Neural progenitor cell (in vitro differentiated cells): ENCODE data around the gene PLD4. TPM values are rescaled to one million over a fixed set of nuclear protein-coding genes. Genes with fewer than 3 reads are reported as not detected.
"Not testable (repeated sequence)": the region's sequence is repeated elsewhere in the genome, so short reads cannot be mapped to it uniquely, and the experiment has no call there.

ENCODE experiments used
- DNase-seq: peaks from one replicate; pipeline ENCODE4 v3.0.0-alpha.2; 2016; ENCODE audit warnings: low spot score
- H2AFZ ChIP-seq: fragments of 200-600 bp; sonication (generic); replicated peaks from 2 replicates; pipeline ENCODE4 v1.6.1; 2016; ENCODE audit warnings: antibody characterized with exemption
- H3F3A ChIP-seq: fragments of 200-600 bp; sonication (generic); 2 replicates; pipeline ENCODE4 v1.6.1; 2016; ENCODE audit warnings: antibody characterized with exemption, low read depth
- H3K27ac ChIP-seq: fragments of 200-600 bp; sonication (generic); 2 replicates; pipeline ENCODE4 v1.5.1; 2016; ENCODE audit warnings: mild to moderate bottlenecking
- H3K27me3 ChIP-seq: fragments of 200-600 bp; sonication (generic); 2 replicates; pipeline ENCODE4 v1.6.1; 2016; ENCODE audit warnings: mild to moderate bottlenecking, moderate library complexity
- H3K36me3 ChIP-seq: fragments of 200-600 bp; sonication (generic); 2 replicates; pipeline ENCODE4 v1.5.1; 2016
- H3K4me1 ChIP-seq: fragments of 200-600 bp; sonication (generic); 2 replicates; pipeline ENCODE4 v1.6.1; 2016; ENCODE audit warnings: mixed run types
- H3K4me2 ChIP-seq: fragments of 200-600 bp; sonication (generic); 2 replicates; pipeline ENCODE4 v1.6.1; 2016
- H3K4me3 ChIP-seq: fragments of 200-600 bp; sonication (generic); 2 replicates; pipeline ENCODE4 v1.5.1; 2016
- H3K79me2 ChIP-seq: fragments of 200-600 bp; sonication (generic); 2 replicates; pipeline ENCODE4 v1.6.1; 2016; ENCODE audit warnings: low read depth
- H3K9ac ChIP-seq: fragments of 200-600 bp; sonication (generic); 2 replicates; pipeline ENCODE4 v1.6.1; 2016
- H3K9me3 ChIP-seq: fragments of 200-600 bp; sonication (generic); 2 replicates; pipeline ENCODE4 v1.5.1; 2016; ENCODE audit warnings: low read depth
- H4K20me1 ChIP-seq: fragments of 200-600 bp; sonication (generic); 2 replicates; pipeline ENCODE4 v1.6.1; 2016; ENCODE audit warnings: low read depth
- H3K27ac Mint-ChIP-seq: 3 replicates; pipeline ENCODE4 v1.8.0; 2021; ENCODE audit warnings: mixed read lengths
- H3K27me3 Mint-ChIP-seq: 2 replicates; pipeline ENCODE4 v1.8.0; 2022; ENCODE audit warnings: low read depth, mild to moderate bottlenecking, inconsistent platforms, moderate library complexity, mixed read lengths; ENCODE audit not compliant: insufficient read depth
- H3K36me3 Mint-ChIP-seq: 3 replicates; pipeline ENCODE4 v1.8.0; 2021; ENCODE audit warnings: mixed read lengths
- H3K4me1 Mint-ChIP-seq: 3 replicates; pipeline ENCODE4 v1.8.0; 2021; ENCODE audit warnings: mixed read lengths
- H3K4me3 Mint-ChIP-seq: 3 replicates; pipeline ENCODE4 v1.8.0; 2021; ENCODE audit warnings: mild to moderate bottlenecking, moderate library complexity, mixed read lengths
- H3K9me3 Mint-ChIP-seq: 3 replicates; pipeline ENCODE4 v1.8.0; 2020; ENCODE audit warnings: mixed read lengths
- CTCF ChIP-seq: fragments of 200-600 bp; sonication (generic); IDR thresholded peaks from 2 replicates; pipeline ENCODE4 v1.5.1; 2017; ENCODE audit warnings: antibody characterized with exemption, mild to moderate bottlenecking
- EZH2 ChIP-seq: fragments of 200-600 bp; sonication (generic); IDR thresholded peaks from 2 replicates; pipeline ENCODE4 v1.6.1; 2017; ENCODE audit warnings: antibody characterized with exemption, mild to moderate bottlenecking, moderate library complexity
- EZH2phosphoT487 ChIP-seq: fragments of 200-600 bp; sonication (generic); IDR thresholded peaks from 2 replicates; pipeline ENCODE4 v1.6.1; 2017; ENCODE audit warnings: antibody characterized with exemption
- total RNA-seq: library from RNA; depleted of rRNA; stranded (reverse); fragments of >200 nt; gene quantifications from 2 replicates; pipeline ENCODE4 v1.2.3, GENCODE V29; 2015; ENCODE audit warnings: low replicate concordance

PLD4 gene
- total RNA-seq, 1 donor from 2014 or later, result not detected

DNA sequence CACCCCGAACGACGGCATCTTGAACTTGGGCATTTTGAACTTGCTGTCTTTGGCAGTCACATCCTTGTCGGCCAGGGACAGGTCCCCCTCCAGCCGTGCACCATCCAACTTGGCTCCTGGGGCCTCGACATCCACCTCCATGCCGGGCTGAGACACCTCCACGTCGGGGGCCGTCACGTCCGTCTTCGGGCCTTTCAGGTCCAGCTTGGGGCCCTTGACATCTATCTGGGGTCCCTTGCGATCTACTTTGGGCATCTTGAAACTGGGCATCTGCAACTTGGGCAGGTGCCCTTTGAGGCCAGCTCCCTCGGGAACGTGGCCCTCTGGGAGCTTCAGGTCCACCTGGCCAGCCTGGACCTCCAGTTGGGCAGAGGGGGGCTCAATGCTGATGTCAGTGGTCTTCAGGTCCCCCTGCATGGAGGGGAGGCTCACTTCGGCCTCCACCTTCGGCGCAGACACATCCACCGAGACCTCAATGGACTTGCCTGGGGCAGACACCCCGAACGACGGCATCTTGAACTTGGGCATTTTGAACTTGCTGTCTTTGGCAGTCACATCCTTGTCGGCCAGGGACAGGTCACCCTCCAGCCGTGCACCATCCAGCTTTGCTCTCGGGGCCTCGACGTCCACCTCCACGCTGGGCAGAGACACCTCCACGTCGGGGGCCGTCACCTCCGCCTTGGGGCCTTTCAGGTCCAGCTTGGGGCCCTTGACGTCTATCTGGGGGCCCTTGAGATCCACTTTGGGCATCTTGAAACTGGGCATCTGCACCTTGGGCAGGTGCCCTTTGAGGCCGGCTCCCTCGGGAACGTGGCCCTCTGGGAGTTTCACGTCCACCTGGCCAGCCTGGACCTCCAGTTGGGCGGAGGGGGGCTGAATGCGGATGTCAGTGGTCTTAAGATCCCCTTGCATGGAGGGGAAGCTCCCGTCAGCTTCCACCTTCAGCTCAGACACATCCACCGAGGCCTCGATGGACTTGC lies 21.6 kb downstream of the PLD4 start:
- not testable (repeated sequence) for H3K4me3 Mint-ChIP-seq, H3K36me3 ChIP-seq, H3K36me3 Mint-ChIP-seq, H2AFZ ChIP-seq, H3K27ac ChIP-seq, H3K27ac Mint-ChIP-seq, H3K9me3 ChIP-seq, H4K20me1 ChIP-seq, H3K4me1 ChIP-seq, H3K79me2 ChIP-seq, H3K9me3 Mint-ChIP-seq, DNase-seq, H3K4me3 ChIP-seq, H3K4me2 ChIP-seq, H3K4me1 Mint-ChIP-seq, H3K27me3 ChIP-seq, H3K27me3 Mint-ChIP-seq, H3F3A ChIP-seq, H3K9ac ChIP-seq

DNA sequence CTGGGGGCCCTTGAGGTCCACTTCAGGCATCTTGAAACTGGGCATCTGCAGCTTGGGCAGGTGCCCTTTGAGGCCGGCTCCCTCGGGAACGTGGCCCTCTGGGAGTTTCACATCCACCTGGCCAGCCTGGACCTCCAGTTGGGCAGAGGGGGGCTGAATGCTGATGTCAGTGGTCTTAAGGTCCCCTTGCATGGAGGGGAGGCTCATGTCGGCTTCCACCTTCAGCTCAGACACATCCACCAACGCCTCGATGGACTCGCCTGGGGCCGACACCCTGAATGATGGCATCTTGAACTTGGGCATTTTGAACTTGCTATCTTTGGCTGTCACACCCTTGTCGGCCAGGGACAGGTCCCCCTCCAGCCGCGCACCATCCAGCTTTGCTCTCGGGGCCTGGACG lies 22.5 kb downstream of the PLD4 start:
- H3F3A ChIP-seq, H3K9ac ChIP-seq, H3K4me2 ChIP-seq, H3K4me3 Mint-ChIP-seq, H3K9me3 ChIP-seq, H3K79me2 ChIP-seq, H3K9me3 Mint-ChIP-seq, H2AFZ ChIP-seq, H3K36me3 Mint-ChIP-seq, H3K36me3 ChIP-seq, H3K27me3 Mint-ChIP-seq, H3K4me3 ChIP-seq, H3K27ac ChIP-seq, H3K27ac Mint-ChIP-seq, H3K4me1 Mint-ChIP-seq, H4K20me1 ChIP-seq, DNase-seq, H3K4me1 ChIP-seq, H3K27me3 ChIP-seq: not testable (repeated sequence)

DNA sequence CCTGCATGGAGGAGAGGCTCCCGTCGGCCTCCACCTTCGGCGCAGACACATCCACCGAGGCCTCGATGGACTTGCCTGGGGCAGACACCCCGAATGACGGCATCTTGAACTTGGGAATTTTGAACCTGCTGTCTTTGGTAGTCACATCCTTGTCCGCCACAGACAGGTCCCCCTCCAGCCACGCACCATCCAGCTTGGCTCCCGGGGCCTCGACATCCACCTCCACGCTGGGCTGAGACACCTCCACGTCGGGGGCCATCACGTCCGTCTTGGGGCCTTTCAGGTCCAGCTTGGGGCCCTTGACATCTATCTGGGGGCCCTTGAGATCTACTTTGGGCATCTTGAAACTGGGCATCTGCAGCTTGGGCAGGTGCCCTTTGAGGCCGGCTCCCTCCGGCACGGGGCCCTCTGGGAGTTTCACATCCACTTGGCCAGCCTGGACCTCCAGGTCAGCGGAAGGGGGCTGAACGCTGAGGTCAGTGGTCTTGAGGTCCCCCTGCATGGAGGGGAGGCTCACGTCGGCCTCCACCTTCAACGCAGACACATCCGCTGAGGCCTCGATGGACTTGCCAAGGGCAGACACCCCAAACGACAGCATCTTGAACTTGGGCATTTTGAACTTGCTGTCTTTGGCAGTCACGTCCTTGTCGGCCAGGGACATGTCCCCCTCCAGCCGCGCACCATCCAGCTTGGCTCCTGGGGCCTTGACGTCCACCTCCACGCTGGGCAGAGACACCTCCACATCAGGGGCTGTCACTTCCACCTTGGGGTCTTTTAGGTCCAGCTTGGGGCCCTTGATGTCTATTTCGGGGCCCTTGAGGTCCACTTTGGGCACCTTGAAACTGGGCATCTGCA lies 23.4 kb downstream of the PLD4 start:
- H3K4me1 Mint-ChIP-seq, H3K27me3 Mint-ChIP-seq, H3K4me2 ChIP-seq, H2AFZ ChIP-seq, H3K9me3 Mint-ChIP-seq, H3K27ac ChIP-seq, H3F3A ChIP-seq, H3K27me3 ChIP-seq, H3K27ac Mint-ChIP-seq, H3K9me3 ChIP-seq, H3K79me2 ChIP-seq, H3K4me1 ChIP-seq, H3K4me3 Mint-ChIP-seq, H4K20me1 ChIP-seq, DNase-seq, H3K4me3 ChIP-seq, H3K36me3 ChIP-seq, H3K36me3 Mint-ChIP-seq, H3K9ac ChIP-seq: not testable (repeated sequence)

DNA sequence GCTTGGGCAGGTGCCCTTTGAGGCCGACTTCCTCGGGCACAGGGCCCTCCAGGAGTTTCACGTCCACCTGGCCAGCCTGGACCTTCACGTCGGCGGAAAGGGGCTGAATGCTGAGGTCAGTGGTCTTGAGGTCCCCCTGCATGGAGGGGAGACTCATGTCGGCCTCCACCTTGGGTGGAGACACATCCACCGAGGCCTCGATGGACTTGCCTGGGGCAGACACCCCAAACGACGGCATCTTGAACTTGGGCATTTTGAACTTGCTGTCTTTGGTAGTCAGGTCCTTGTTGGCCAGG lies 24.0 kb downstream of the PLD4 start:
- Histone ChIP-seq H3K27ac (no peak overlapping the region), H3K4me1 (no peaks in the 10 kb centered on the region), H3K36me3 (no peaks in the 10 kb centered on the region), H3K9ac (no peak overlapping the region), H3F3A (no peaks in the 10 kb centered on the region), H3K4me2 (no peak overlapping the region), H3K79me2 (no peaks in the 10 kb centered on the region), H3K9me3 (no peaks in the 10 kb centered on the region), H3K27me3 (no peaks in the 10 kb centered on the region), H4K20me1 (no peaks in the 10 kb centered on the region), H3K4me3 (no peak overlapping the region), H2AFZ (no peak overlapping the region)
- Mint-ChIP-seq H3K4me1 (no peaks in the 10 kb centered on the region), H3K9me3 (no peaks in the 10 kb centered on the region), H3K4me3 (no peak overlapping the region), H3K27ac (no peak overlapping the region), H3K36me3 (no peaks in the 10 kb centered on the region), H3K27me3 (peaks cover 3% of the 10 kb centered on the region)
- TF ChIP-seq EZH2phosphoT487 (no peak), CTCF (no peak), EZH2 (no peak)
- no peak for DNase-seq

DNA sequence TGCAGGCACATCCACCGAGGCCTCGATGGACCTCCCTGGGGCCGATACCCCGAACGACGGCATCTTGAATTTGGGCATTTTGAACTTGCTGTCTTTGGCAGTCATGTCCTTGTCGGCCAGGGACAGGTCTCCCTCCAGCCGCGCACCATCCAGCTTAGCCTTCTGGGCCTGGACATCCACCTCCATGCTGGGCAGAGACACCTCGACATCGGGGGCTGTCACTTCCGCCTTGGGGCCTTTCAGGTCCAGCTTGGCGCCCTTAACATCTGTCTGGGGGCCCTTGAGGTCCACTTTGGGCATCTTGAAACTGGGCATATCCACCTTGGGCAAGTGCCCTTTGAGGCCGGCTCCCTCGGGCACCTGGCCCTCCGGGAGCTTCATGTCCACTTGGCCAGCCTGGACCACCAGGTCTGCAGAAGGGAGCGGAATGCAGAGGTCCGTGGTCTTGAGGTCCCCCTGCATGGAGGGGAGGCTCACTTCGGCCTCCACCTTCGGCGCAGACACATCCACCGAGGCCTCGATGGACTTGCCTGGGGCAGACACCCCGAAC lies 24.8 kb downstream of the PLD4 start:
- not testable (repeated sequence) for H3K4me1 ChIP-seq, H3K36me3 Mint-ChIP-seq, H3K9me3 ChIP-seq, H3K4me3 ChIP-seq, H3K27me3 Mint-ChIP-seq, H3K79me2 ChIP-seq, DNase-seq, H2AFZ ChIP-seq, H3K27me3 ChIP-seq, H3K4me3 Mint-ChIP-seq, H3K9ac ChIP-seq, H3K27ac ChIP-seq, H3K27ac Mint-ChIP-seq, H3K4me2 ChIP-seq, H3F3A ChIP-seq, H3K4me1 Mint-ChIP-seq, H3K36me3 ChIP-seq, H3K9me3 Mint-ChIP-seq, H4K20me1 ChIP-seq
